ENCODE data around the gene CCL19. TPM values are rescaled to one million over a fixed set of nuclear protein-coding genes. Genes with fewer than 3 reads are reported as not detected.

CCL19 gene
- polyA plus RNA-seq, 1 donor: 3.9 TPM

DNA sequence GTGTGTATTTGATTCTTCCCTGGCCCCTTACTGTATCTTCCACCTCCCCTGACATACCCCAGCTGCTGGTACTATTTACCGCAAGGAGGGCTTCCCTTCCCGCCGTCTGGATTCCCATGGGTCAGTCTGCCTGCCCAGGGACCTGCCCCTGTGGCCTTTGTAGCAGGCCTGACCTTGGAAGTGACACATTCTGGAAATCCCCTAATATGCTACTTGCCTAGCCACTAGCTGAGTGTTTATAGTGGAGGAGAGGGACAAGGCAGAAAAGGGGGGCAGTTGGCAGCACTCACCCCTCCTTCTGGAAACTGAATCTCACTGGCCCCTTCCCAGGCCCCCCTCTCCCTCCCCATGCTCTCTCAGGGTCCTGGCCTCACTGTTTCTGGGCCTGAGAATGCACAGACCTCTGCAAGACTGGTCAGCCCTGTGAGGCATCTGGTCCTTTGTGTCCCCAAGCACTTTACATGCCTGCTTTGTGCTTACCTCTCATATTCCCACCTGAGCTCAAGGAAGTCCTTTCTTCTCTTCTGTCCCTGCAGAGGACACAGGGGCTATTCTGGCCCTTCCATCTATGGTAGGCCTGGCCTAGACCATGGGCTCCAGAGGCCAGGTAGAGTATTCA lies 27.0 kb upstream of the CCL19 start:
- no peaks in the 10 kb centered on the region for H3K9me3 ChIP-seq (ENCODE audit: control insufficient read depth, low read depth, low read length)
- DNase-seq: no peak
- no peaks in the 10 kb centered on the region for H3K36me3 ChIP-seq (ENCODE audit: control insufficient read depth, insufficient read depth, low read length)

DNA sequence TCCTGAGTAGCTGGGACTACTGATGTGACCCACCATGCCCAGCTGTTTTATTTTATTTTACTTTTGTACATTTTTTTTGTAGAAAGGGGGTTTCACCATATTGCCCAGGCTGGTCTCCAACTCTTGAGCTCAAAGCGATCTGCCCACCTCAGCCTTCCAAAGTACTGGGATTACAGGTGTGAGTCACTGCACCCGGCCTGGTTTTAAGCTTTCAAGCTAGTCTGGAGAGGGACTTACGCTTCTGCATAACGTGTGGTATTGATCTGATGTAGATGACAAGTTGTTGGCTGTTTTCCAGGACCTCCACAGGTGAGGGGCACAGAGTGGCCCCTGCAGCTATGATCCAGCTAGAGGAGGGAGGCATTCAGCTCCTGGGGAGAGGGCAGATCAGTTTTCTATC lies 25.6 kb upstream of the CCL19 start:
- 80% methylated on average over 1 of the region's 4 CpGs for WGBS (ENCODE audit: insufficient coverage, low lambda C conversion rate)
- DNase-seq: no peak
- H3K27me3 ChIP-seq (ENCODE audit: control insufficient read depth, insufficient read depth, low read length): peaks cover 9% of the 10 kb centered on the region
- no peak overlapping the region for H3K4me3 ChIP-seq (ENCODE audit: low read length)
- H3K9me3 ChIP-seq (ENCODE audit: control insufficient read depth, low read depth, low read length): no peaks in the 10 kb centered on the region
- H3K27ac ChIP-seq (ENCODE audit: low read length): no peak overlapping the region
- no peaks in the 10 kb centered on the region for H3K36me3 ChIP-seq (ENCODE audit: control insufficient read depth, insufficient read depth, low read length)
- no peaks in the 10 kb centered on the region for H3K4me1 ChIP-seq (ENCODE audit: control insufficient read depth, insufficient read depth, low read length)

More for the DNA sequence above, 27.0 kb upstream of the CCL19 start:
- WGBS (ENCODE audit: insufficient coverage, low lambda C conversion rate): no CpG with 5 or more reads among the region's 3 CpGs
- Histone ChIP-seq H3K27ac (ENCODE audit: low read length) (no peak overlapping the region), H3K4me1 (ENCODE audit: control insufficient read depth, insufficient read depth, low read length) (no peaks in the 10 kb centered on the region), H3K27me3 (ENCODE audit: control insufficient read depth, insufficient read depth, low read length) (peaks cover 8% of the 10 kb centered on the region), H3K4me3 (ENCODE audit: low read length) (no peak overlapping the region)

DNA sequence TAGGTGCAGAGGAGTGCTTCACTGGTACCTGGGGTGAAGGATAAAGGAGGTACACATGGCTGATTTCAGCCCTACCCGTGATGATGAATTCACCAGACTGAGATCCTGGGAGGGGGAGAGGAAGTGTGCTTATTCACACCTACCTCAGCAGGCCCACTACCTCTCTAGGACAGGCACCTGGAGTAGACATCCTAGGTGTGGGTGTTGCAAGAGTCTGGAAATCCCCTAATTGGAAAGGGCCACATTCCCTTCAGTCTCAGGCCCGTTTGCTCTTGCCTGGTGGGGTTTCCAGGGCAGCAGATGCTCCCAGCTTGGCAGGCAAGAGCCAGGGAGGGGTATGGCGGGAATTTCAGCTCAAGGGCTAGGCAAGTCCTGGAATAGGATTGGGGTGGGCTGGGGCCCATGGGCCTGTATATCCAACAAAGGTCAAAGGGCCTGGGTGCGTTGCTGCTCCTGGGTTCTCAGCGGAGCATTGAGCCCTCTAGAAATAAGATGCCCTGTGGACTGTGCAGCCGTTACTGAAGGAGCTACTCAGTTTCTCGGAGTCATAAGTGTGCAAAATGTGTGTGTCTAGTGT lies 24.7 kb upstream of the CCL19 start:
- H3K9me3 ChIP-seq (ENCODE audit: control insufficient read depth, low read depth, low read length): no peaks in the 10 kb centered on the region
- DNase-seq: no peak
- no CpG with 5 or more reads among the region's 7 CpGs for WGBS (ENCODE audit: insufficient coverage, low lambda C conversion rate)
- H3K4me1 ChIP-seq (ENCODE audit: control insufficient read depth, insufficient read depth, low read length): no peaks in the 10 kb centered on the region
- H3K4me3 ChIP-seq (ENCODE audit: low read length): no peak overlapping the region
- no peaks in the 10 kb centered on the region for H3K36me3 ChIP-seq (ENCODE audit: control insufficient read depth, insufficient read depth, low read length)
- peaks cover 9% of the 10 kb centered on the region for H3K27me3 ChIP-seq (ENCODE audit: control insufficient read depth, insufficient read depth, low read length)
- no peak overlapping the region for H3K27ac ChIP-seq (ENCODE audit: low read length)

DNA sequence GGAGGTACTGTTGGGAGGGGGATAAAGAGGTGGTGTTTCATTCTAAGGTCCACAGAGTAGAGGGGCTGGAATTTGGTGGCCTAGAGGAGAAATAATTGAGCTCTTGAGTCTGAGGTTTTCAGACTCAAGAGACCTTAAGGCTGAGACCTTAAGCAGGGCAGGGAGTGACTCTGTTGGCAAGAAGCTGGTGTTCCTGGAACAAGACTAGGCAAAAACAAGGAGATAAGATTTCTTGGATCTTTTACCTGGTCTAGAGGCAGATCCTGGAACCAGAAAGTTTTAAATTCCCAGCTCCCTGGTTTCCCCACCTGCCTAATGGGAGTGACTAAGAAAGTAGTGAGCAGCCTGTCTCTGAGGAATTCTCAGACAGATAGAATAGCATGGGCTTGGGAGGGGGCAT lies 22.9 kb upstream of the CCL19 start:
- H3K27ac ChIP-seq (ENCODE audit: low read length): no peak overlapping the region
- no peak overlapping the region for H3K4me3 ChIP-seq (ENCODE audit: low read length)
- peaks cover 9% of the 10 kb centered on the region for H3K27me3 ChIP-seq (ENCODE audit: control insufficient read depth, insufficient read depth, low read length)
- no peak for DNase-seq
- H3K36me3 ChIP-seq (ENCODE audit: control insufficient read depth, insufficient read depth, low read length): no peaks in the 10 kb centered on the region
- no peaks in the 10 kb centered on the region for H3K9me3 ChIP-seq (ENCODE audit: control insufficient read depth, low read depth, low read length)
- H3K4me1 ChIP-seq (ENCODE audit: control insufficient read depth, insufficient read depth, low read length): no peaks in the 10 kb centered on the region

DNA sequence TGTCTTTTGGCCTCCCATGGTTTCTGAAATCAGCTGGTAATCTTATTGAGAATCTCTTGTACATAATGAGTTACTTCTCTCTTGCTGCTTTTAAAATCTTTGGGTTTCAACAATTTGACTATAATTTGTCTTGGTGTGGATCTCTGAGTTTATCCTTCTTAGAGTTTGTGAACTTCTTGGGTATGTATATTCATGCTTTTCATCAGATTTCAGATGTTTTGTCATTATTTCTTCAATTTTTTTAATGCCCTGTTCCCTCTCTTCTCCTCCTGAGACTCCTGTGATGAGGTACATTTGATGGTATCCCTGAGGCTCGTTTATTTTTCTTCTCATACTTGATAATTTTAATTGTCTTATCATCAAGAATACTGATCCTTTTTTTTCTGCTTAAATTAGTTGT lies 21.1 kb upstream of the CCL19 start:
- Histone ChIP-seq H3K9me3 (ENCODE audit: control insufficient read depth, low read depth, low read length) (no peaks in the 10 kb centered on the region), H3K36me3 (ENCODE audit: control insufficient read depth, insufficient read depth, low read length) (no peaks in the 10 kb centered on the region), H3K4me3 (ENCODE audit: low read length) (no peak overlapping the region), H3K27me3 (ENCODE audit: control insufficient read depth, insufficient read depth, low read length) (peaks cover 9% of the 10 kb centered on the region), H3K27ac (ENCODE audit: low read length) (no peak overlapping the region), H3K4me1 (ENCODE audit: control insufficient read depth, insufficient read depth, low read length) (no peaks in the 10 kb centered on the region)
- no peak for DNase-seq
- 71% methylated on average over 1 of the region's 1 CpG for WGBS (ENCODE audit: insufficient coverage, low lambda C conversion rate)

DNA sequence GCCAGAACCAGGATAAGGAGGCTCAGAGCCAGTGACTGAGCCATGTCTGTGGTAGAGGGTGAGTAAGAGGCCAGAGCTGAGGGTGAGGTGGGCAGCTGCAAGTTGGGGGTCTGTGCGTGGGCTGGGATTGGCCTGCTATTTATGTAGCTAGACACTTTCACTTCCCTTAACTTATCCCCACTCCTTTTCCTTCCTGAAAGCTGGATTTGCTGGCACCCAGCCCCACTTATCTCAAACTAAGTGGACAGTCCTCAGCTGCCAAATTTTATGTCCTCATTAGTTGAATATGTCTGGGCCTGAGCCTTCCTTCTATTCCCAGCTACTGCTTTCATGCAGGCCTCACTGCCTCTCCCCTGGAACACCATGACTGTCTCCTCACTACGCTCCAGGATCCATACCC lies 18.9 kb upstream of the CCL19 start, which contains the start of gene CCL21:
TSS of gene CCL21 (minus strand) at position 114 of the 400 bp plus-strand sequence. CDS start at position 44, 70 bp downstream.
- Histone ChIP-seq H3K27ac (ENCODE audit: low read length) (no peak within 1 kb of the TSS), H3K27me3 (ENCODE audit: control insufficient read depth, insufficient read depth, low read length) (peaks cover 6% of the 10 kb centered on the region), H3K9me3 (ENCODE audit: control insufficient read depth, low read depth, low read length) (no peaks in the 10 kb centered on the region), H3K4me1 (ENCODE audit: control insufficient read depth, insufficient read depth, low read length) (no peaks in the 10 kb centered on the region), H3K36me3 (ENCODE audit: control insufficient read depth, insufficient read depth, low read length) (no peaks in the 10 kb centered on the region), H3K4me3 (ENCODE audit: low read length) (no peak within 1 kb of the TSS)
- no peak for DNase-seq
- WGBS (ENCODE audit: insufficient coverage, low lambda C conversion rate): no CpG with 5 or more reads among the region's 2 CpGs

DNA sequence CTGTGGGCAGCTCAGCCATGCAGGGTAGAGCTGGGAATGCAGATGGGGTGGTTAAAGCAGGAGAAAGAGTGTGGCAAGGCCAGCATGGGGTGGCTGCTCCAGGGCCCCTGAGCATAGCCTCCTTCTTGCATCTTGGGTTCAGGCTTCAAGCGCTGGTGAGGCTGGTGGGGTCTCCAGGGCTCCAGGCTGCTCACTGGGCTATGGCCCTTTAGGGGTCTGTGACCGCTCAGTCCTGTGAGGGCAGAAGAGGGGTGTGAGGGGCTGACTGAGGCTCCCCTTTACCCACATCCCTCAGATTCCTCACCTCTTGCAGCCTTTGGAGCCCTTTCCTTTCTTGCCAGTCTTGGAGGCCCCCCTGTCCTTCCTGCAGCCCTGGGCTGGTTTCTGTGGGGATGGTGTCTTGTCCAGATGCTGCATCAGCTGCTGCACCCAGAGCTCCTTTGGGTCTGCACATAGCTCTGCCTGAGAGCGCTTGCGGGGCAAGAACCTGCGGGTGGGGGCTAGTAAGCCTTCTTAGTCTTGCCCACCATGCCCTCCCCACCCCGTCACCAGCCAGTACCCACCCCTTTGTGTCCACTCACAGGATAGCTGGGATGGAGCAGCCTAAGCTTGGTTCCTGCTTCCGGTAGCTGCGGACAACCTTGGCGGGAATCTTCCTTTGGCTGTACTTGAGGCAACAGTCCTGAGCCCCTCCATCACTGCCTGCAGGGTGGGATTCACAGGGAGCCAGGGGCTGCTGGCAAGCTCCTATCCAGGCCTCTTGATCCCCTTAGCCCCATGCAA lies 18.3 kb upstream of the CCL19 start:
- no peaks in the 10 kb centered on the region for H3K9me3 ChIP-seq (ENCODE audit: control insufficient read depth, low read depth, low read length)
- no peak overlapping the region for H3K27ac ChIP-seq (ENCODE audit: low read length)
- H3K27me3 ChIP-seq (ENCODE audit: control insufficient read depth, insufficient read depth, low read length): peaks cover 6% of the 10 kb centered on the region
- no CpG with 5 or more reads among the region's 9 CpGs for WGBS (ENCODE audit: insufficient coverage, low lambda C conversion rate)
- no peaks in the 10 kb centered on the region for H3K36me3 ChIP-seq (ENCODE audit: control insufficient read depth, insufficient read depth, low read length)
- H3K4me1 ChIP-seq (ENCODE audit: control insufficient read depth, insufficient read depth, low read length): no peaks in the 10 kb centered on the region
- H3K4me3 ChIP-seq (ENCODE audit: low read length): no peak overlapping the region
- DNase-seq: no peak

DNA sequence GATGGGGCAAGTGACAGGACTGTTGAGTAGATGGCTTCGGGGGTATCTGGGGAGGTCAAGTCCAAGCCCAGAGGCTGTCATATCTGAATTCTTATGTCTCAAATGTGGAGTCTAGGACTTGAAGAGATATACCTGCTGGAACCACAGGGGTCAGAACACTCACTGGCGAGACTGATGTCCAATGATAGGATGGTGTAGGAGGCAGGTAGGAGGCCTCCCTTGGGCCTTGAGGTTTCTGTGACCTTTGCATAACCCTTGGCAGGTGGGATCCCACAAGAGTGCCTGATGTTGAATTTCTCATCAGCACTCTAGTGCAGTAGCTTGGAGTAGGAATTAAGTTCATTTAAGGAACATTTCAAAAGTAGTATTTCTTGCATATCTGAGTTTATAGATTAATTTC lies 16.1 kb upstream of the CCL19 start:
- no peak overlapping the region for H3K4me3 ChIP-seq (ENCODE audit: low read length)
- WGBS (ENCODE audit: insufficient coverage, low lambda C conversion rate): no CpG with 5 or more reads among the region's 2 CpGs
- H3K27ac ChIP-seq (ENCODE audit: low read length): no peak overlapping the region
- no peaks in the 10 kb centered on the region for H3K27me3 ChIP-seq (ENCODE audit: control insufficient read depth, insufficient read depth, low read length)
- H3K4me1 ChIP-seq (ENCODE audit: control insufficient read depth, insufficient read depth, low read length): no peaks in the 10 kb centered on the region
- H3K36me3 ChIP-seq (ENCODE audit: control insufficient read depth, insufficient read depth, low read length): no peaks in the 10 kb centered on the region
- H3K9me3 ChIP-seq (ENCODE audit: control insufficient read depth, low read depth, low read length): no peaks in the 10 kb centered on the region
- no peak for DNase-seq

DNA sequence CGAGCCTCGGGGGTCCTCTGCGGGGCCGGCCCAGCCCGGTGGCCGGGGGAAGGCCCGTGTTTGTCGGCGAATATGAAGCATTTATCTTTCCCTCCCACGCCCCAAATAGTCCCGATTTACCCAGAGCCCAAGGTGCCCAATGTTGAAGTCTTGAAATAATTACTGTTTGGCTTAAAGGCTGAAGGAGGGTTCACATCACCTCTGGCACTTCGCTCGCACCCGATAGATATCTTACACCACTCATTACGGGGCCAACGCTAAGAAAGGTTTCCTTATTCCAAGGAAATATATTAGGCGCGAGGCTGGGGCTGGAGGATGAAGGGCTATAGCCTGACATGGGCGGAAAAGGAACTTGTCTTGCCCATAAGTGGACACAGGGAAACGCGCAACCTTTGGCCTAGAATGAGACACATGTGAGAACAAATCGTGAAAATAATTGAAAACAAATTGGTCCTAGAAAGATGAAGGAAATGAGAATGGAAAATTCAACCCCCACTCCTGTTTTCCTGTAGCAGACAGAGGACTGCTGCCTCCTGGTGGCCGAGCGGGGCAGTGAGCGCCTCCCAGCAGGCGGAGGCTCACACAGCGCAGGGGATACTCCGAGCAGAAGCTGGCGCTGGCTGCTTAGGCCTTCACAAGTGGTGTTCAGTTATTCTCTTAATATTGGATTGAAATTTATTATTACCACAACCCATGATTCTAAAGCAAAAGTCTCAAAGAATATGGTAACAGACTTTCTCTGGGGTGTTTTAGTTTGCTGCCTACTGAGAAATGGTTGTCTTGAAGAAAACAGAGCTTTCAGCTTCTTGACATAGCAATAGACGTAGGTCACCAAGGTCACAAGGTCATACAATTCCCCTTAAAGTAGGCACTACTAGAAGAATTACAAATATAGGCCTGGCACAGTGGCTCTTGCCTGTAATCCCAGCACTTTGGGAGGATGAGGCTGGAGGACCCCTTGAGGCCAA lies 11.0 kb upstream of the CCL19 start:
- no peaks in the 10 kb centered on the region for H3K36me3 ChIP-seq (ENCODE audit: control insufficient read depth, insufficient read depth, low read length)
- H3K9me3 ChIP-seq (ENCODE audit: control insufficient read depth, low read depth, low read length): no peaks in the 10 kb centered on the region
- DNase-seq: peak; percentile 81
- peaks cover 14% of the 10 kb centered on the region for H3K27me3 ChIP-seq (ENCODE audit: control insufficient read depth, insufficient read depth, low read length)
- H3K27ac ChIP-seq (ENCODE audit: low read length): peak overlapping the region; percentile 59
- H3K4me3 ChIP-seq (ENCODE audit: low read length): peak overlapping the region; percentile 46
- H3K4me1 ChIP-seq (ENCODE audit: control insufficient read depth, insufficient read depth, low read length): peaks cover 5% of the 10 kb centered on the region
- WGBS (ENCODE audit: insufficient coverage, low lambda C conversion rate): no CpG with 5 or more reads among the region's 30 CpGs
